Measurements from ENCODE around the gene PPDPF. TPM values are rescaled to one million over a fixed set of nuclear protein-coding genes. Genes with fewer than 3 reads are reported as not detected.

The PPDPF gene
- total RNA-seq, 8 experiments from 2014 or later: 12.8 to 270 (median 87.9) TPM

DNA sequence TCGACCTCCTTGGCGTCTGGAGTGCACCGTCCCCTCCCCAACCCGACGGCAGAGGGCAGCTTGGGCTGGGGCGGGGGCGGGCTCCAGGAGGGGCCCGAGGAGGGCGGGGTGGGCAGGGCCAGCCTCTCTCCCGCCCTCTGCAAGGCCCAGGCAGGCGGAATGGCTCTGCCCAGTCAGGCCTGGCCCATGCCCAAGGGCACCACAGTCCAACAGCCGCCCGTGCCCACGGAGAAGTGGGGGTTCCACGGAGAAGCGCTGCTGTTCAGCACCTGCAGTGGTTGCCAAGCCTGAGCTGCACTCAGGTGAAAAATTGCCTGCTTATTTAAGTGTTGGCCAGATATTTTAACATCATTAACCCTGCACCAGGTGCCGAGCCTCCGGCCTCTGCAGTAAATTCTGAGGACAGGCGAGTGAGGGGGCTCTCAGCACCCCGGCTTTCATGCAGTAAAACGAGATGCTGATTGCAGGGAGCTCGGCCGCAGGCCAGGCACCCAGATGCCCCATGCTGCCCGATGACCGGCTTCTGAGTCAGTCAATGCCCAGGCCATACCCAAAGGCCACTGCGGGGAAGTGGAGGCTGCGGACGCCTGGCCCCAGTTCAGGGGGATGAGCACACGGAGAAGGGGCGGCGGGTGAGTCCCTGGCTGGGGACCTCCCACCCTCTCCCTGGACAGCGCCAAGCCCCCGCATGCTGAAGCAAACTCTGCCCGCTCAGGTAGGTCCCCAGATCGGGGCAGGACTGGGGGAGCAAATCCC is 27.3 kb downstream of the PPDPF start, which contains the start of gene SRMS:
Gene SRMS (minus strand): TSS at position 25 of the 756 bp plus-strand sequence. CDS start 286 bp downstream, outside the sequence.
- ATAC-seq (replicated peaks in 6 of 8): peak in 6 of 8 experiments; percentile 6 to 67 (median 13)
- peaks cover 4 to 10% of the 10 kb centered on the region in 2 donors for H3K4me1 ChIP-seq (replicated peaks in 1 of 2)
- H3K27ac ChIP-seq: no peak within 1 kb of the TSS
- H3K4me3 ChIP-seq: no peak within 1 kb of the TSS
- in situ Hi-C loops (cut with MboI; ENCODE audit: low pct_unique_long_range_greater_than_20kb in 2 of 9, low sequenced_read_pairs in 9 of 9, unreplicated experiment in 9 of 9): loop anchor here in 1 of 9 experiments (25.0 kb wide), 1 partner anchor 314 kb away; the partner anchor contains the start of genes ABHD16B and TPD52L2
- 55 to 80% (median 71%) methylated on average over 2 to 8 of the region's 35 CpGs; no CpG with 5 or more reads in 6 of the 10 experiments for WGBS, 10 experiments

DNA sequence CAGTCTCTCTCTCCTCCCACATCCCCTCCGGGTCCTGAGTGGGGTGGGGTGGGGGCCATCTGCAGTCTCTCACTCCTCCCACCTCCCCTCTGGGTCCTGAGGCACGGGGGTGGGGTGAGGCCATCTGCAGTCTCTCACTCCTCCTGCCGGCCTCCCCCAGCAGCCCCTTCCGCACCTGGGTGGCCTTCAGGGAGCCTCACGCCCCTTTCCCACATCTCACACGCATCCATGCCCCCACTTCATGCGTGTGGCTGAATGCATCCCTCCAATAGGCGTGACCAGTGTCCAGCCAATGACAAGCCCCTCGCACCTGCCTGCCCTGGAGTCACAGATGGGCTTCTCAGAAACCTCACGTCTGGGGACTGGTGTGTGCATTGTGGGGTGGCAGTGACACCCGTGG is 28.0 kb downstream of the PPDPF start:
- Histone ChIP-seq H3K4me3 (no peak overlapping the region), H3K27ac (no peak overlapping the region), H3K4me1 (replicated peaks in 1 of 2) (peaks cover 6 to 10% of the 10 kb centered on the region in 2 donors)
- ATAC-seq (replicated peaks in 6 of 8): no peak
- WGBS, 10 experiments: 33 to 40% methylated on average over 1 to 3 of the region's 11 CpGs; no CpG with 5 or more reads in 8 of the 10 experiments
- in situ Hi-C loops (cut with MboI; ENCODE audit: low pct_unique_long_range_greater_than_20kb in 2 of 9, low sequenced_read_pairs in 9 of 9, unreplicated experiment in 9 of 9): loop anchor here in 1 of 9 experiments (25.0 kb wide), 1 partner anchor 314 kb away; the partner anchor contains the start of genes ABHD16B and TPD52L2

DNA sequence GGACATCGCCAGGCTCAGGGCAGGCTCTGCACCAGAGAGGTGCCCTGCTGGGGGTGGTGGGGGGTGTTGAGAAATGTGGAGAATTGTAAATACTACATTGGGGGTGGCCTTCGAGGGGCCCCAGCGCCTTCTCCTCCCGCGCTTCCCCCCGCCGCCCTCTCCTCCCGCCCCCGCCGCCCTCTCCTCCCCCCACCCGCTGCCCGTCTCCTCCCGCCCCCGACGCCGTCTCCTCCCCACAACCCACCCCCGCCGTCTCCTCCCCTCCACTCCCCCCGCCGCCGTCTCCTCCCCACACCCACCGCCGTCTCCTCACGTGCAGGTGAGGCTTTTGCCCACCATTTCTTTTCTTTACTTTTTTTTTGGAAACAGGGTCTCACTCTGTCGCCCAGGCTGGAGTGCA is 28.5 kb downstream of the PPDPF start:
- H3K4me1 ChIP-seq (replicated peaks in 1 of 2): peaks cover 9 to 10% of the 10 kb centered on the region in 2 donors
- no CpG with 5 or more reads among the region's 25 CpGs for WGBS, 10 experiments
- H3K27ac ChIP-seq: no peak overlapping the region
- in situ Hi-C loops (cut with MboI; ENCODE audit: low pct_unique_long_range_greater_than_20kb in 2 of 9, low sequenced_read_pairs in 9 of 9, unreplicated experiment in 9 of 9): loop anchor here in 1 of 9 experiments (25.0 kb wide), 1 partner anchor 313 kb away; the partner anchor contains the start of genes ABHD16B and TPD52L2
- H3K4me3 ChIP-seq: no peak overlapping the region
- no peak for ATAC-seq (replicated peaks in 6 of 8)

DNA sequence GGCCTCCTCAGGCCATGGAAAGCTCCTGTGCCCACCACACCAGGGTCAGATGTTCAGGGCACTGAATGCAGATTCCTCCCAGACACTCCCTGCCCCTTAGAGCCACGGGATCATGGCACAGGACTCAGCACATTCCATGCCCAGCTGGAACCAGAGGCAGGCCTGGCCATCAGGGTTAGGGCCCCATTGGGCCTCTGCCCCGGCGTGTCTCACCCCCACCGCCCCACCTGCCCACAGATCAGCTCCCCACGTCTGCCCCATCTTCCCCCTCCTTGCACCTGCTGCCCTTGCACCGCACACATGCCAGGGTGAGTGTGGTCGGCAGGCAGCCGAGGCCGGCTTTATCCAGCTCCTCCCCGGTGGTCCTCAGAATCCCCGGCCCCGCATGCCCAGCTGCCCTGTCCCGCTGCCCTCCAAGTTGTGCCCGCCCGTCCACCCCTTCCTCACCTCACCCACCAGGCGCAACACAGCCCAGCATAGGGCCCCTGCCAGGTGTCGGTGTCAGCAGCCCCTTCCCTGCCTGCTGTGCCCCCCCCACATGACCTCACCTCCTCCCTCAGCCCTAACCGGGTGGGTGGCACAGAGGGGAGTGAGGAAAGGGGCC is 29.2 kb downstream of the PPDPF start:
- in situ Hi-C loops (cut with MboI; ENCODE audit: low pct_unique_long_range_greater_than_20kb in 2 of 9, low sequenced_read_pairs in 9 of 9, unreplicated experiment in 9 of 9): loop anchor here in 1 of 9 experiments (25.0 kb wide), 1 partner anchor 313 kb away; the partner anchor contains the start of genes ABHD16B and TPD52L2
- H3K27ac ChIP-seq: no peak overlapping the region
- no CpG with 5 or more reads among the region's 18 CpGs for WGBS, 10 experiments
- ATAC-seq (replicated peaks in 6 of 8): no peak
- no peak overlapping the region for H3K4me3 ChIP-seq
- peaks cover 16 to 18% of the 10 kb centered on the region in 2 donors for H3K4me1 ChIP-seq (replicated peaks in 1 of 2)

DNA sequence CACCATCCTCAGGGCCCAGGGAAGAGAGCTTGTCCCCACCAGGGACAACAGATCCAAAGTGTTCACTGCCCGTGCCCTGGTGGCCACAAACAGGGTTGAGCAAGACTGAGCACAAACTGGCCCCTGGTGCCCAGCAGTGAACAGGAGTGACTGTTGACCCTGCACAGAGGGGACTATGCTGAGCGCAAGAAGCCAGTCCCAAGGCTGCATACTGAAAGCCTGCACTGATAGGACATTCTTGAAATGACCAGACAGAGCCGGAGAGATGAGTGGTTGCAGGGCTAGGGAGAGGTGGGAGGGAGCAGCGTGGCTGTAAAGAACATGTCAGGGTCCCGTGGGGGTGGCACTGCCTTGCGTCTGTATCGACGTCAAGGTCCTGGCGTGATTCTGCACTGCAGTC is 30.5 kb downstream of the PPDPF start:
- in situ Hi-C loops (cut with MboI; ENCODE audit: low pct_unique_long_range_greater_than_20kb in 2 of 9, low sequenced_read_pairs in 9 of 9, unreplicated experiment in 9 of 9): no loop called here
- WGBS, 10 experiments: 0 to 40% (median 21%) methylated on average over 1 to 6 of the region's 9 CpGs; no CpG with 5 or more reads in 4 of the 10 experiments
- ATAC-seq (replicated peaks in 6 of 8): peak in 4 of 8 experiments; percentile 41 to 57 (median 53)

DNA sequence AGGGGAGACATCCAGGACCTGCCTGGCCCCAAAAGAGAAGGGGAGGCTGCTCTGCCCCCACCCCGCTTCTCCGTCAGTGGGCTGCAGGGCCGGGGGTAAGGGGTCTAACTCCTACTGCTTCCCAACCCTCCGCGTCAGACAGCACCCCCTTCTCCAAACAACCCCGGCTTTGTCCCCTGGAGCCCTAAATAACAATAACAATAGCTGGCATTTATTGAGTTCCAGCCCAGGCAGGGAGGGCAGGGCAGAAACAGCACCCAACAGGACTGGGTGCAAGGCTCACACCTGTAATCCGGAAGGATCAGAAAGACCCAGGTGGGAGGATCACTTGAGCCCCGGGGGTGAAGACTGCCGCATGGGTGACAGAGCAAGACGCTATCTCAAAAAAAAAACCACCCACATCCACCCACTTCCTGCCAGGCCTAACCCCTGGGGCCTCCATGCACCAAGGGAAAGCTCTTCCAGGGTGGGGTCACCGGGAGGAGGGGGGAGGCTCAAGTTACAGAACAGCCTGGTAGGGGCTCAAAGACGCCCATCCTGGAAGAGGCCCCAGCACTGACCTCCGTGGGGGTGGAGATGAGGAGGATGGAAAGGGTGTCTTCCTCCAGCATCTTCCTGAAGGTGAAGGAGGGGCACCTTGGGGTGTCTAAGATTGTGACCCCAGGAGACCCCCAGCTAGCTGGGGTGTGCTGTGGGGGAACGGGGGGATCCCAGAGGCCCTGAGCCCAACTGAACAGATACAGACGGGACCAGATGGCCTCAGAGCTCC is 32.1 kb downstream of the PPDPF start:
- ATAC-seq (replicated peaks in 6 of 8): peak in 7 of 8 experiments; percentile 0 to 35 (median 2)
- no peak overlapping the region for H3K27ac ChIP-seq
- 17 to 40% (median 28%) methylated on average over 1 to 4 of the region's 15 CpGs; no CpG with 5 or more reads in 6 of the 10 experiments for WGBS, 10 experiments
- peaks cover 24 to 32% of the 10 kb centered on the region in 2 donors for H3K4me1 ChIP-seq (replicated peaks in 1 of 2)
- no peak overlapping the region for H3K4me3 ChIP-seq
- in situ Hi-C loops (cut with MboI; ENCODE audit: low pct_unique_long_range_greater_than_20kb in 2 of 9, low sequenced_read_pairs in 9 of 9, unreplicated experiment in 9 of 9): no loop called here

More for the DNA sequence above, 30.5 kb downstream of the PPDPF start:
- H3K27ac ChIP-seq: peak overlapping the region; percentile 36 to 64
- H3K4me1 ChIP-seq (replicated peaks in 1 of 2): peaks cover 22 to 23% of the 10 kb centered on the region in 2 donors
- H3K4me3 ChIP-seq: no peak overlapping the region

DNA sequence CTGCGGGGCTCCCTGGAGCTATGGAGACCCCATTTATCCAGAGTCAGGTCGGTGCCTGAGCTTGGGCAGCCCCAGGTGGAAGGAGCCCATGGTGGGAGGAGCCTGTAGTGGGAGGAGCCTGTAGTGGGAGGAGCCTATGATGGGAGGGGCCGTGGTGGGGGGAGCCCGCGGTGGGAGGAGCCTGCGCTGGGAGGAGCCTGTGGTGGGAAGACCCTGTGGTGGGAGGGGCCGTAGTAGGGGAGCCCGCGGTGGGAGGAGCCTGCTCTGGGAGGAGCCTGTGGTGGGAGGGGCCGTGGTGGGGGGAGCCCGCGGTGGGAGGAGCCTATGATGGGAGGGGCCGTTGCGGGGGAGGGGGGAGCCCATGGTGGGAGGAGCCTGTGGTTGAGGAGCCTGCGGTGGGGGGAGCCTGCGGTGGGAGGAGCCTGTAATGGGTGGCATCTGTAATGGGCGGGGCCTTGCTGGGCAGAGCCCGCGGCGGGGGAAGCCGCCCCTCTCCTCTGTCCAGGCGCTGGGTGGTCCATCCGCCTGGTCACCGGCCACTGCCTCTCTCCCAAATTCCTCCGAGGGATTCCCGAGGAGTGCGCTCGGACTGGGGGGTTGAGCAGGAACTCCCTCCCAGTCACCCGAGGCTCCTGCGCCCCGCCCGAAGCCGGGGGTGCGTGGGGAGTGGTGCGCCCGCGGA is 32.8 kb downstream of the PPDPF start:
- 7% methylated on average over 3 of the region's 37 CpGs; no CpG with 5 or more reads in 9 of the 10 experiments for WGBS, 10 experiments
- peak; percentile 54 to 83 (median 60) for ATAC-seq (replicated peaks in 6 of 8)
- Histone ChIP-seq H3K4me1 (replicated peaks in 1 of 2) (peaks cover 21 to 32% of the 10 kb centered on the region in 2 donors), H3K4me3 (peak overlapping the region; percentile 20 to 51 (median 44)), H3K27ac (peak overlapping the region in 1 of 2 donors; percentile 23)
- in situ Hi-C loops (cut with MboI; ENCODE audit: low pct_unique_long_range_greater_than_20kb in 2 of 9, low sequenced_read_pairs in 9 of 9, unreplicated experiment in 9 of 9): no loop called here

DNA sequence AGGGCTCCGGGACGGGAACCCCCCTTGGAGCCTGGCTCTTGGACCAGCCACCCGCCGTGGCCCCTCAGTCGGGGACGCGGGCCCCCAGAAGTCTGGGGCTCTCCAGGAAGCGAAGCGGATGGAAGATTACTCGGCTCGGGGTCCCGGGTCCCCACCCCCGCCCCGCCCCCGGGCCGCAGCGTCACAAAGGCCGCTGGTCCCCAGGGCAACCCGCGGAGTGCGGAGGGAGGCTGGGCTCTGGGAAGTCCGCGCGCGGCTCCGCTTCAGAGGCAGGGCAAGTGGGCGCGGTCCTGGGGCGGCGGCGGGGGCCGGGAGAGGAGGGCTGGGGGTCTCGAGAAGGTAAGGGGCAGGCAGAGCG is 33.3 kb downstream of the PPDPF start, which contains the start of gene FNDC11:
Gene FNDC11 (plus strand): TSS at position 227 of the 358 bp plus-strand sequence. CDS start 1,505 bp downstream, outside the sequence.
- ATAC-seq (replicated peaks in 6 of 8): peak; percentile 45 to 70 (median 53)
- 0% methylated on average over 2 of the region's 34 CpGs; no CpG with 5 or more reads in 9 of the 10 experiments for WGBS, 10 experiments
- in situ Hi-C loops (cut with MboI; ENCODE audit: low pct_unique_long_range_greater_than_20kb in 2 of 9, low sequenced_read_pairs in 9 of 9, unreplicated experiment in 9 of 9): no loop called here
- Histone ChIP-seq H3K4me1 (replicated peaks in 1 of 2) (peaks cover 21 to 32% of the 10 kb centered on the region in 2 donors), H3K4me3 (peak within 1 kb of the TSS; percentile 20 to 51 (median 44)), H3K27ac (peak within 1 kb of the TSS in 1 of 2 donors; percentile 23)

DNA sequence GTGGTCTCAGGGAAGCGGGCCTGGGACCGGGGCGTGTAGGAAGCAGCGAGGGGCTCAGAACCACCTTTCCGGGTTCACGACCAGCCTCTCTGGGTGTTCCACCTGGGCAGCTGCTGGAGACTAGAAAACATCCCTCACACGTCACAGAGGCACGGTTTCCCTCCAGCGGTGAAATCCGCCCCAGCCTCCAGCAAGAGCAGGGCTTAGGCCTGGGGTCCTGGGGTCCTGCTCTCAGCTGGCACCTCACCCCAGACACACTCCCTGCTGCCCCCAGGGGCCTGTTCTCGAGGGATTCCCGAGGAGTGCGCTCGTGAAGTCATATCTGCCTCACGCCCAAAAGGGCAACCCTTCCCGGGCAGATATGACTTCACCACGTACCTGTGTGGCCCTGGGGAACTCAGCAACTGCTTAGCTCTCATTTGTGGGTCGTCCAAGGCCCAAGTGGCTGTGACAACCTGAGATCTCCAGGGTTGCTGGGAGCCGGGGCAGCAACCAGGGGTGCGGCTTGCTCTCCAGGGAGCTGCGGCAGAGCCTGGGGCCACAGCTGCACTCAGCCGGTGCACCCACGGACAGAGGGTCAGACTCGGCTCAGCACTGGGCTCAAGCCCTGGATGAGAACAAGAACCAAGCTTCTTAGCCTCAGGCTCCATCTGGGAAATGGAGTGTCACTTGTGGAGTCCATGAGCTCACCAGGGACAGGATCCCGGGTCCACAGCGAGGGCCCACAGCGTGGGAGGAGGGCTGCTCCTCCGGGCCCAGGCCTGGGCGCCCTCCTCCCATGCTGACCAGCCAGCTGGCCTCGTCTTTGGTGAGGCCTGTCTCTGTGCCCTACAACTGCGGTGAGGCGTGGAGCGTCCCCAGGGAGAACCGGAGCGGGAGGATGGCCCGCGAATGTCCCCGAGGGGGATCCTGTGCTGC is 34.1 kb downstream of the PPDPF start:
- WGBS, 10 experiments: 45 to 92% methylated on average over 5 to 12 of the region's 38 CpGs; no CpG with 5 or more reads in 8 of the 10 experiments
- in situ Hi-C loops (cut with MboI; ENCODE audit: low pct_unique_long_range_greater_than_20kb in 2 of 9, low sequenced_read_pairs in 9 of 9, unreplicated experiment in 9 of 9): no loop called here
- peaks cover 21 to 32% of the 10 kb centered on the region in 2 donors for H3K4me1 ChIP-seq (replicated peaks in 1 of 2)
- peak overlapping the region; percentile 20 to 51 (median 44) for H3K4me3 ChIP-seq
- peak in 4 of 8 experiments; percentile 0 to 1 (median 0) for ATAC-seq (replicated peaks in 6 of 8)
- H3K27ac ChIP-seq: peak overlapping the region in 1 of 2 donors; percentile 23

DNA sequence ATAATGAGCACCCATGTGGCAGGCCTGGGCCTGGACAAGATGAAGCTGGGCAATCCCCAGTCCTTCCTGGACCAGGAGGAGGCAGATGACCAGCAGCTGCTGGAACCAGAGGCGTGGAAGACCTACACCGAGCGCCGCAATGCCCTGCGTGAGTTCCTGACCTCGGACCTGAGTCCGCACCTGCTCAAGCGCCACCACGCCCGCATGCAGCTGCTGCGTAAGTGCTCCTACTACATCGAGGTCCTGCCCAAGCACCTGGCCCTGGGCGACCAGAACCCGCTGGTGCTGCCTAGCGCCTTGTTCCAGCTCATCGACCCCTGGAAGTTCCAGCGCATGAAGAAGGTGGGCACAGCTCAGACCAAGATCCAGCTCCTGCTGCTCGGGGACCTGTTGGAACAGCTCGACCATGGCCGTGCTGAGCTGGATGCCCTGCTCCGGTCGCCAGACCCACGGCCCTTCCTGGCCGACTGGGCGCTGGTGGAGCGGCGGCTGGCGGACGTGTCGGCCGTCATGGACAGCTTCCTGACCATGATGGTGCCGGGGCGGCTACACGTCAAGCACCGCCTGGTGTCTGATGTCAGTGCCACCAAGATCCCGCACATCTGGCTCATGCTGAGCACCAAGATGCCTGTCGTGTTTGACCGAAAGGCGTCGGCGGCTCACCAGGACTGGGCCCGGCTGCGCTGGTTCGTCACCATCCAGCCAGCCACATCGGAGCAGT is 35.3 kb downstream of the PPDPF start:
- Histone ChIP-seq H3K4me3 (no peak overlapping the region), H3K27ac (no peak overlapping the region), H3K4me1 (replicated peaks in 1 of 2) (peaks cover 19 to 32% of the 10 kb centered on the region in 2 donors)
- ATAC-seq (replicated peaks in 6 of 8): no peak
- in situ Hi-C loops (cut with MboI; ENCODE audit: low pct_unique_long_range_greater_than_20kb in 2 of 9, low sequenced_read_pairs in 9 of 9, unreplicated experiment in 9 of 9): no loop called here
- 84 to 100% (median 96%) methylated on average over 2 to 9 of the region's 45 CpGs; no CpG with 5 or more reads in 7 of the 10 experiments for WGBS, 10 experiments

All from motor neuron (in vitro differentiated cells).